ENCODE measurements around the gene SETBP1. TPM values are rescaled to one million over a fixed set of nuclear protein-coding genes. Genes with fewer than 3 reads are reported as not detected.

The SETBP1 gene
- total and polyA plus RNA-seq, 2 of the 8 experiments (the other 6 are each of a cell fraction or from before 2014, with no cell fraction given): 2.0 to 6.5 TPM

GRCh38 chr18:44881461-44882162 is 200.9 kb downstream of the SETBP1 start:
- Histone ChIP-seq H2BK12ac (ENCODE audit: low read depth, low read length) (no peak overlapping the region), H2BK5ac (ENCODE audit: low read depth, low read length) (no peak overlapping the region), H3K23me2 (ENCODE audit: low read depth, low read length) (no peaks in the 10 kb centered on the region), H3K27ac (ENCODE audit: low read depth, low read length) (no peak overlapping the region), H2BK15ac (ENCODE audit: low read length) (no peak overlapping the region), H3K4me1 (replicated peaks in 1 of 4; ENCODE audit: control insufficient read depth in 3 of 4, insufficient read depth in 4 of 4, low read length in 3 of 4) (peaks cover 0 to 5% (median 3%) of the 10 kb centered on the region in 4 experiments; a peak in 3 of 7 replicates), H3K36me3 (ENCODE audit: control insufficient read depth in 2 of 4, insufficient read depth in 4 of 4, low read length in 3 of 4) (no peaks in the 10 kb centered on the region), H3K4me3 (ENCODE audit: extremely low read depth in 1 of 4, insufficient read depth in 2 of 4, low read depth in 3 of 4, low read length in 4 of 4) (no peak overlapping the region), H3K4ac (replicated peaks; ENCODE audit: insufficient read length, low read depth, low read length) (no peak overlapping the region), H3K9me3 (ENCODE audit: insufficient read depth in 2 of 2, low read depth in 1 of 2, low read length in 1 of 2) (no peaks in the 10 kb centered on the region; a peak in 2 of 4 replicates), H4K20me1 (replicated peaks in 1 of 2; ENCODE audit: control insufficient read depth in 1 of 2, insufficient read depth in 2 of 2, low read length in 2 of 2) (no peaks in the 10 kb centered on the region), H3K56ac (replicated peaks; ENCODE audit: insufficient read length, low read depth, low read length) (no peak overlapping the region), H2AK5ac (ENCODE audit: low read depth, low read length) (no peak overlapping the region), H3K79me2 (ENCODE audit: control insufficient read depth in 1 of 2, insufficient read depth in 2 of 2, low read length in 2 of 2) (no peaks in the 10 kb centered on the region), H3K79me1 (ENCODE audit: low read depth, low read length) (no peaks in the 10 kb centered on the region), H2BK120ac (replicated peaks; ENCODE audit: low read depth, low read length) (no peak overlapping the region), H4K91ac (replicated peaks; ENCODE audit: insufficient read length, low read length) (no peak overlapping the region), H4K5ac (ENCODE audit: insufficient read length, low read depth, low read length) (no peak overlapping the region), H3K23ac (ENCODE audit: insufficient read length) (no peak overlapping the region), H3K14ac (ENCODE audit: insufficient read length) (no peak overlapping the region), H3K4me2 (ENCODE audit: insufficient read depth in 1 of 2, low read depth in 2 of 2, low read length in 2 of 2) (no peak overlapping the region), H2AFZ (ENCODE audit: low read length) (no peak overlapping the region), H3K27me3 (replicated peaks in 1 of 4; ENCODE audit: control insufficient read depth in 3 of 4, extremely low read depth in 1 of 4, insufficient read depth in 3 of 4, low read length in 3 of 4) (no peaks in the 10 kb centered on the region), H3K9ac (replicated peaks in 1 of 4; ENCODE audit: extremely low read depth in 1 of 4, low read depth in 3 of 4, low read length in 3 of 4) (no peak overlapping the region), H4K8ac (ENCODE audit: extremely low read depth, insufficient read depth, low read length) (no peak overlapping the region), H3K18ac (ENCODE audit: extremely low read depth, low read length) (no peak overlapping the region), H2BK20ac (ENCODE audit: low read length) (no peak overlapping the region)
- POLR2A ChIA-PET (ENCODE audit: partially characterized antibody): no interaction called here
- 85% methylated on average over 9 of the region's 9 CpGs; no CpG with 5 or more reads in 1 of the 2 experiments for WGBS, 2 experiments (ENCODE audit: extremely low coverage in 1 of 2, insufficient coverage in 1 of 2, insufficient read length in 1 of 2, insufficient replicate concordance in 2 of 2, low coverage in 1 of 2, low lambda C conversion rate in 2 of 2, missing lambda C conversion rate in 1 of 2)
- FAIRE-seq (no peak), DNase-seq (ENCODE audit: low read depth in 1 of 2, low spot score in 2 of 2) (no peak)
- CTCF ChIA-PET (ENCODE audit: partially characterized antibody): interaction anchor here (0.6 to 1.2 kb wide), 5 partner anchors 62 to 331 kb away, joined by 3 to 4 read pairs (median 3); no protein-coding TSS in a partner anchor
- no peak for TF ChIP-seq NRF1 (IDR thresholded peaks at IDR 0.05; ENCODE audit: low read depth, low read length)
- no peak for TF ChIP-seq YY1 (IDR thresholded peaks at IDR 0.05; ENCODE audit: low read depth, low read length)
- no peak for TF ChIP-seq CBX5 (IDR thresholded peaks at IDR 0.05; ENCODE audit: low read depth, low read length)
- no peak for TF ChIP-seq SAP30 (IDR thresholded peaks at IDR 0.05; ENCODE audit: insufficient read depth, insufficient replicate concordance, low read length)
- TF ChIP-seq RAD21 (IDR thresholded peaks at IDR 0.05 in 1 of 2, conservative IDR thresholded peaks at IDR 0.05 in 1 of 2; ENCODE audit: low read depth in 2 of 2, low read length in 2 of 2): no peak
- TF ChIP-seq TBP (IDR thresholded peaks at IDR 0.05; ENCODE audit: low read depth, low read length): no peak
- TF ChIP-seq PHF8 (conservative IDR thresholded peaks at IDR 0.05; ENCODE audit: low read depth, low read length): no peak
- no peak for TF ChIP-seq ATF3 (IDR thresholded peaks at IDR 0.05; ENCODE audit: insufficient read depth, low read depth, low read length)
- TF ChIP-seq FOSL1 (IDR thresholded peaks at IDR 0.05; ENCODE audit: insufficient read depth, low read depth, low read length): no peak
- TF ChIP-seq SIRT6 (IDR thresholded peaks at IDR 0.05; ENCODE audit: low read length): no peak
- no peak for TF ChIP-seq RNF2 (IDR thresholded peaks at IDR 0.05; ENCODE audit: borderline replicate concordance, low read depth, low read length, missing control alignments, poor library complexity, severe bottlenecking)
- no peak for TF ChIP-seq JUN (IDR thresholded peaks at IDR 0.05; ENCODE audit: low read depth, low read length)

Data from H1 (cell line).